Nucleus accumbens (tissue), 56 donors: Measurements from ENCODE around the gene UNC13B.
"Not testable (repeated sequence)": the region's sequence is repeated elsewhere in the genome, so short reads cannot be mapped to it uniquely, and the experiment has no call there.

Experiments
- DNase-seq, 56 donors: peaks; one replicate each; lab custom pipeline; 2025; lab: John Stamatoyannopoulos, UW

UNC13B gene

GRCh38 chr9:35357826-35358225 lies 196.0 kb downstream of the UNC13B start:
- no peak for DNase-seq

- no peak for DNase-seq
Observed at GRCh38 chr9:35364817-35365585, 203.2 kb downstream of the UNC13B start.

- DNase-seq = no peak
Observed at GRCh38 chr9:35366627-35367026, 204.8 kb downstream of the UNC13B start.

GRCh38 chr9:35367451-35367850 lies 205.6 kb downstream of the UNC13B start:
- no peak for DNase-seq

GRCh38 chr9:35370241-35370640 lies 208.4 kb downstream of the UNC13B start:
- DNase-seq = no peak

- DNase-seq = no peak
Observed at GRCh38 chr9:35374436-35374835, 212.6 kb downstream of the UNC13B start.

GRCh38 chr9:35374910-35375309 lies 213.1 kb downstream of the UNC13B start:
- DNase-seq = no peak

GRCh38 chr9:35380039-35380438 lies 218.2 kb downstream of the UNC13B start:
- DNase-seq = no peak

- no peak for DNase-seq
Observed at GRCh38 chr9:35380619-35381018, 218.8 kb downstream of the UNC13B start.

GRCh38 chr9:35385042-35385441 lies 223.2 kb downstream of the UNC13B start:
- DNase-seq = peak in 8 of 56 donors; percentile 1 to 21 (median 4)

- no peak for DNase-seq
Observed at GRCh38 chr9:35395076-35395705, 233.4 kb downstream of the UNC13B start.

GRCh38 chr9:35395706-35396101 lies 233.9 kb downstream of the UNC13B start:
- no peak for DNase-seq

GRCh38 chr9:35396560-35397215 lies 234.9 kb downstream of the UNC13B start:
- no peak for DNase-seq

GRCh38 chr9:35397216-35397698 lies 235.4 kb downstream of the UNC13B start:
- DNase-seq = no peak

GRCh38 chr9:35397923-35398322 lies 236.1 kb downstream of the UNC13B start:
- no peak for DNase-seq

- DNase-seq = no peak
Observed at GRCh38 chr9:35398651-35399335, 237.0 kb downstream of the UNC13B start.

- DNase-seq = no peak
Observed at GRCh38 chr9:35404865-35405264, 243.1 kb downstream of the UNC13B start.

GRCh38 chr9:35406183-35406959 lies 244.6 kb downstream of the UNC13B start:
- peak in 14 of 56 donors; percentile 1 to 61 (median 13) for DNase-seq

GRCh38 chr9:35407846-35408245 lies 246.0 kb downstream of the UNC13B start:
- no peak for DNase-seq

GRCh38 chr9:35409434-35409833 lies 247.6 kb downstream of the UNC13B start:
- DNase-seq = not testable (repeated sequence)
